GM21723 (cell line): ENCODE results near the gene ZNF618.

Experiments used
- ATAC-seq: cut with Tn5 transposase; IDR thresholded peaks from one replicate; pipeline ENCODE4 v1.9.1; 2021; ENCODE audit warnings: mild to moderate bottlenecking, moderate library complexity; ENCODE audit not compliant: unreplicated experiment

ZNF618 gene

DNA sequence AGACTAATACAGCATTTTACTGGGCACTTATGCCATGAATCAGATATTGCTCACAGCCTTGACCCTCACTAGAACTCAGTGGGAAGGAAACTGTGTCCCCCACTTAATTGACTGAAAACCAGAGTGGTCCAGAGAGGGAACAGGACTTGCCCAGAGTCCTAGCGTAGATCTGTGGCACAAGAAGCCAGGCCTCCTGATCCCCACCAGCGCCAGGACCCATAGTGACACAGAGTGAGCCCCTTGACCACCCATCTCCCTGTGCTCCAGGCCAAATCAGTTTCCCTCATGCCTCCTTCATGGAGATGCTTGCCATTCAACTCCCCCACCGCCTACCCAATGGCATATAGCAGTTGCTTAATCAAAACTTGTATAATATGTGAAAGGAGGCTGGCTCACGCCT, 214.7 kb downstream of the ZNF618 start:
- no peak for ATAC-seq

DNA sequence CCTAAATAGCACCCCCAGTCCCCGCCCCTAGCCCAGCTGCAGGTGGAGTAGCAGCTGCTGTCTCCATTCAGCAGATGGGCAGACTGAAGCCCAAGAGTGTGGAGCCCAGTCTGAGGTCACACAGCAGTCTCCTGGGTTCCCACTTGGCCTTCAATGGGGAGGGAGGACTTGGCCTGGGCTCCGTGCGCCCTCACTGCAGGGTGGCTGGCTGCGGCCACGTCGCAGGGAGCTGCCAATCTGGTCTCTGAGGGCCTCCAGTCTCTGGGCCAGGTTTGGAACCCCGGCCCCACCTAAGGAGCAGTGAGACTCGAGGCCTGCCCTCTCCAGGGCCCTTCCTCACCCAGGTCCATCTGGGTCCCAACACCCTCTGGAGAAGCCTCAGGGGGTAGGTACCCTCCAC, 215.6 kb downstream of the ZNF618 start:
- no peak for ATAC-seq

DNA sequence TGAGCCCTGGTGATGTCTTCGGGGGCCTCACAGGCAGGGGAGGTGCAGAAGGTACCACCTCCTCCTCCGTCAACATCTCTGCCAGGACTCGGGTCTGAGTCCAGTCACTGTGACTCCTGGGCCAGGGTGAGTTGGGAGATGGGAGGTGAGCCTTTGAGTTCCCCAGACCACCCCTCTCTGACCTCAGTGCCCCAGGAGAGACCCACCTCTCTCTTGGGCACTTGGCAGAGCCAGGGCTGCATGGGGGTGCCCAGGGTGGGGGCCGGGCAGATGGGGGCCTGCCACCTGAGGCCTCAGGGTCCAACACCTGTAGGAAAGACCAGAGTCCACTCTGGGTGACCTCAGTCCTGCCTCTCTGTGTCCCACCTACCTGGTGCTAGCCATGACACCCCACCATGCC, 216.2 kb downstream of the ZNF618 start:
- no peak for ATAC-seq

DNA sequence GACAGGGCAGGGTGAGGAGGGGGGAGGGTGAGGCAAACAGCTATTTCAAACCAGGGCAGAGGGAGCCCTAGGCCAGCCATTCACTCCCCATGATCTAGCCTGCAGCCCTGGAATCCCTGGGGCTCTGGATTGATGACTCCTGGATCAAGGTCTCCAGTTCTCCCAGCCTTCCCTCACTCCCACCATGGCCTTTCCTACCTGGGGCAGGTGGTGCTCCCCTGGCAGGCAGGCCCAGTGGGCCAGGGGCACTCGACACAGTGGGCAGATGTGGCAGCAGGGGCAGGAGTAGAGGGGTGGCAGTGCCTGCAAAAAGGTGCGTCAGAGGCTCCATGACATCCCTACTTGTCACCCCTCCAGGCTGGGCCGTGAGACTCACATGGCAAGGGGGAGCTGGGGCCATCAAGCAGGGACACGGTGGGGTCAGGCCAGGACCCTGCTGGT, 216.9 kb downstream of the ZNF618 start:
- no peak for ATAC-seq

DNA sequence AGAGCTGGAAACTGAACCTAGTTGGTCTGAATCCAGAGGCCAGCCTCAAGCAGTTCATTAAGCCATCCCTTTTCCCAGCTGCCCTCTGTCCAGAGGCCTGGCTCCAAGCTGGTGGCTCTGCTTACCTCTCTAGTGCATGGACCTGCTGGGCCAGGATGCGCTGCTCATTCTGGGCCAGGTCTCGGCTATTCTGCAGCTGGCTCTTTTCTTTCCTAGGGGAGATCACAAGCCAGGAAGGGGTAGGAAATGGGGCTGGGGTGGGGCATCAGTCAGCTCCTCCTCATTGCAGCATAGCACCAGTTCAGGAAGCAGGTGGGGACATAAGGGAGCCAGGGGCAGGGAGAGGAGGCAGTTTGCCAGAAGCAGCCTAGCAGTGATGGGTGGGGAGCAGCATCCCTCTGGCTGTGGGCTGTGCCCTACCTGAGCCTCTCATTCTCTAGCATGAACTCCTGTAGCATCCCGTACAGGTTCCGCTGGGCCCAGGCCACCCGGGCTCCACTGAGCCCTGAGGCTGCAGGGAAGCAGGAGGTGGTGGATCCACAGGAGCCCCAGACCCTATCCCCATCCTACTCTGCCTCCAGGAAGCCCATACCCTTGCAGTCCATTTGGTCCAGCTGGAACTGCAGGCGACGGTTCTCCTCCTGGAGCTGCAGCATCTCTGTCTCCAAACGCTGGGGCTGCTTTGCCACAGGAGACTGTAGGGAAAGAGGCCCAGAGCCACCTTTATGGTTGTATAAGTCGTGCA, 217.8 kb downstream of the ZNF618 start:
- ATAC-seq, result no peak

DNA sequence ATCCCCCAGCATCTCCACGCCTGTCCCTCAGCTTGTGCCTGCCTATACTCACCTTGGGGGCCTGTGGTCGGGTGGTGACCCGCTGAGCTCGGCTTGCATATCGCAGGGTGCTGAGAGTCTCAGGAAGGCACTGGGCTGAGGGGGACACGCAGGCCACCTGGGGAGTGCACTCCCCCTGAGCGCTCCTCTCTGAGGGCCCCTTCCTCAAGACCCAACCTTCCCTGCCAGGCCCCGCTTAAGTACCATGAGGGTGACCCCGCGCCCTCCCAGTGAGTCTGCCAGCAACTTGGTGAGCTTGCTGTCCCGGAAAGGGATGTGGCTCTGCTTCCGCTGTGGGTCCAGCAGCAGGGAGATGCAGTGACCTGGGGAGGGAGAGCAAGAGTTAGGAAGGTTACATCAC, 218.9 kb downstream of the ZNF618 start:
- no peak for ATAC-seq

DNA sequence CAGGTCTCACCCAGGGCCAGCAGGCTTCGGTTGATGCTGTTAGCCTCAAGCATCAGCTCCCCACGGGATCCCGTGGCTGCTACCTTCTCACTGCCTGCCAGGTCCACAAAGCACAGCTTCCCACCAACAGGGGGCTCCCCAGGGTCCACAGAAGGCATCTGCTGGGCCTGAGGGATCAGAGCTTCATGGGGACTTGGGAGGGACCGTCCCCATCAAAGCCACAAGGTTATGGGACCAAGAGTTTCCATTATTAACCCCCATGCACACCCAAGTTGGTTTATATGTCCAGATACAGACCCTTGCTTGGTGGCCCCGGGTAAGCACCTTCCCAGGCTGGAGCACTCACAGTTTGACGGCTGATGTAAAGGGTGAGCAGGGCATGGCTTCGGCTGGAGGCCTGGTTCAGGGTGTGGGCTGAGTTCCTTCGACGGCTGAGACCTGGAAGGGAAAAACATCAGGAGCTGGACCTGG, 220.0 kb downstream of the ZNF618 start:
- ATAC-seq, result no peak

DNA sequence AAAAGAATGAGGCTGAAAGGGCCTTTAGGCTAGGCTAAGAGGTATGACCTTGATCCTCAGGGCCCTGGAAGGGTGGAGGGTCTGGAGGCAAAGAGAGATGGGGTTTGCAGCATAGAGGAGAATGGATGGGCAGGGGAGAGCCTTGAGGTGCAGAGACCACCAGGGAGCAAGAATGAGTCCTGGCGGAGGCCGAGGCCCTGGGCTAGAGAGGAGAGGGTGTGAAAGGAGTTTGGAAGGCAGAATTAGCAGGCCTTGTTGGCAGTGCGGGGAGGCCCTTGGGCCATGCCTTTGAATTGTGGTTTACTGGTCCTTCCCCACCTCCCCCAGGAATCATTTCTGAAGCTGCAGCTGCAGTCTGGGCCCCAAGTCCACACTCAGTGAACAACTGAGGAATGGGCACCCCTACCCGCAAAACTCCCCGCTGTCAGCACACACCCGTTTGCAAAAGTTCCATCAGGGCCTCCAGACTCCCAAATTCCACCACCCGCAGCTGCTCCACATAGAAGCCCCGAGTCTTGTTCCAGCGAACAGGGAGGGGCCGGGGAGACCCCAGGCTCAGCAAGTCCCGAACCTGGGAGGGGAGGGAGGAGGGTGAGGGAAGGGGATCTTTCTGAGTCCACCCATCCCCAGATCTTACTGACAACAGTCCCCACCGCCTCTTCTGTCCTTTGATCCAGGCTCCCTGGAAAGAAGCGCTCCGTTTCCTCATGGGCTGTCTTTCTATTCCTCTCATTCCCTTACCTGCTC, 220.9 kb downstream of the ZNF618 start:
- ATAC-seq, result no peak

DNA sequence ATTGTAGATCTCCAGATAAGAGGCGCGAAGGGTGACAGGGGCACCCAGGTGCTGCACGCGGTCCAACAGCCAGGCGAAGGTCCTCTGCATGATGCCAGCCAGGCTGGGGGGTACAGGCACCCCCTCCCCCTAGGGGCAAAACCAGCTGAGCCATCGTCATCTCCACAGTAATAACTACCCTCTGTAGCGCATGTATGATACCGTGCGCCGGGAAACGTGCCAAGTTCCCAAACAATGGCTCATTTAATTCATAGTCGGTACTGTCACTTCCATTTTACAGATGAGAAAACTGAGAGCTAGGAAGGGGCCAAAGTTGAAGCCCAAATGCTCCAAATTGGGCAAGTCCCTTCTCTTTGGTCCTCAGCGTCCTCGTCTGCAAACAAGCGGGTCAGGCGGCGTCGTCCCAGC, 221.5 kb downstream of the ZNF618 start:
- ATAC-seq, result no peak

DNA sequence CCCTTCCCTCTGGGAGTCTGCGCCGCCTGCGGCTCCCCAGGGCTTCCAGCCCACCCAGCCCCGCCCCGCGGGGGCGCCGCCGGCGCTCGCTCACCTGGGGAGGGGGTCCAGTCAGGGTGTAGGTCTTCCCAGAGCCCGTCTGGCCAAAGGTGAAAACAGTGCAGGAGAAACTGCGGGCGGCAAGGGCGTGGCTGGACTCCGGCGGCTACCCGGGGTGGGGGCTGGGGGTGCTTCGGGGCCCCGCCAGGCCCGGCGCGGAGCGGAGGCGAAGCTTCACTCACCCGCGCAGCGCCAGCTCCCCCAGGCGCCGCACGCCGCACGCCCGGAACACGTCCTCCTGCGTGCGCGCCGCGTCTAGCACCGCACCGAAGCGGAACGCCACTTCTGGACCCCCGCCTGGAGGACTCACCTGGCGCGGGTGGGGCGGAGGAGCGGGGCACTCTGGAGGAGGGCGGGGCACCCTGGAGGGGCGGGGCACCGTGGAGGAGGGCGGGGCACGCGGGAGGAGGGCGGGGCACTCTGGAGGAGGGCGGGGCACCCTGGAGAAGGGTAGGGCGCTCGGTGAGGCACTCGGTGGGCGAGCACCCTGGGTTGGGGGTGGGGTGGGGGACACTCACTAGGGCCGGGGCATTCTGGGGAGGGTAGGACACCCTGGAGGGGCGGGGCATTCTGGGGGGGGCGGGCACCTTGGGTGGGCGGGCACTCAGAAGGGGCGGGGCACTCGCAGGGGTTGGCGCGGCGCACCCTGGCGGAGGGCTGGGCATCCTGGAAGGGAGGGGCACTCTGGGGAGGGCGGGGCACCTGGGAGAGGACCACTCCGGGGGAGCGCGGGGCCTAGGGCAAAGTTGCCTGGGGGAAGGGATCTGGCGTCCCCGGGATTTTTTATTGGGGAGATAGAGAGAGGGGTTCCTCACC, 222.2 kb downstream of the ZNF618 start:
- ATAC-seq, result no peak

DNA sequence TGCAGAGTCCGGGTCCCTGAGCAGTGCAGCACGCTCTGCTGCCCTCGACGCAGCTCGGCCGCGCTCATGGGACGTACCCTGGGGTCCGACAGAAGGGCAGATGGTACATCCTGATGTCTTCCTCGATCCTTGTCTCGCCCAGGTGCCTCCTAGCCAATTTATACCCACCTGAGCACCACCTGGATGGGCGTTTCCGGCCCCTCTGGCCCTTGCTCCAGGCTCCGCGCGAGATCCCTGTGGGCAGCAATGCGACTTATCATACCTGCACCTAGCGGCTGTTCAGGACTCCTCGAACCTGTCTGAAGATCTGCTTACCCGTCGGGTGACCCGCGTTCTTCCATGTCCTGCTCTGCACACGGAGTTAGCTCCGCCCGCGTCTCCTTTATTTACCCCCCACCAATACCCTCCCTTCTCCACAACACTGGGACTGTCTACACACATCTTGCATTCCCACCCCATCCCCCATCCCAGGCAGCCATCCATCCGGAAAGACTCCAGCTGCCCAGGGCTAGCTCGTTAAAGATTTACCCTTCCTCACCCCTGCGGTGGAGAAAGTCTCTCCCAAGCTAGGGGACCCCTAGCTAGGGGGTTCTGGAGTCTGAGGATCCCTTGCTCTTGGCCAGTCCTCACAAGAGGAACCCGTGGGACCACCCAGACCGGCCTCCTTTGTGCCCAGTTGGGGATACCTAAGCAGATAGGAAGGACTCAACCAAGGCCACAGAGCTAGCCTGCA, 223.0 kb downstream of the ZNF618 start, which contains the start of gene KIF12:
Gene KIF12 (minus strand): TSS at position 357 of the 733 bp plus-strand sequence. CDS start 16 bp downstream, at position 341.
- no peak for ATAC-seq

DNA sequence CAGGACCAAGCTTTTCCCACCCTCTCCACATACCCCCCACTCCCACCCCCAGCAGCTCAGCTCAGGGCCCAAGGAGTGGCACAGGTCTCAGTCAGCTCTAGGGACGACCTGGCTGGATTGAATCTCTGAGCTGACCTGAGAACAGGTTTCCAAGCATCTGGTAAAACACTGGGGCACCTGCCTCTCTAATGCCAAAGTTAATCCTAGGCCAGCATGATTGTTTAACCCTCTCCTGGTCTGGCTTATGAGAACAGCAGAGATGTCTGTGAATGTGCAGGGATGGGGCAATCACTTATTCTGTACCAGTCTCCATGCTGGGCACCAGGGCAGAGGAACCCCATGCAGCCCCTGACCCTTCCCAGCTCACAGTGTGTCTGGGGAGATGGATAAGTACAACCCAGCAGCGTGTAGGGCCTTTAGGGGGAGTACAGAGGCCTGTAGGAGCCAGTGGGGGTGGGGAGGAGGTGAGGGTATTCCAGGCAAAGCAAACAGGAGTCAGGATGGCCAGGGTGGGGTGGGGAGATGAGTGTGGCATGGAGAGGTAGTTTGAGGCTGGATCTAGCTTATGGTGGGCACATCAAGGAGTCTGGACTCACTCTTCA, 223.7 kb downstream of the ZNF618 start:
- ATAC-seq, result no peak

DNA sequence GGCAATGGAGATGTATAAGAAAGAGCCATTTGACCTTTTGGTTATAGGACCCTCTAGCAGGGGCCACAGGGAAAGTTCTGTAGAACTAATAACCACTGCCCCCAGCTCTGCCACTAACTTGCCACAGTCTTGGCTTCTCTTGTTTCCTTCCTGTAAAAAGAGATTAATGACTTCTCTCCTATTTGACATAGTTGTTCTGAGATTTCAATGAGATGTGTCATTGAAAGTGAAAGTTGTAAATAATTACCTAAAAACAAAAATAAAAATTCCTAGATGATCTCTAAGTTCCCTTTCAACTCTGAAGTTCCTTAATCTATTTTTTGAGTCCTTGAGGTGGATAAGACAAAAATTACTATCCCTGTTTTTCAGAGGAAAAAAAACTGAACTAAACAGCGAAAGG, 224.4 kb downstream of the ZNF618 start:
- ATAC-seq, result no peak

DNA sequence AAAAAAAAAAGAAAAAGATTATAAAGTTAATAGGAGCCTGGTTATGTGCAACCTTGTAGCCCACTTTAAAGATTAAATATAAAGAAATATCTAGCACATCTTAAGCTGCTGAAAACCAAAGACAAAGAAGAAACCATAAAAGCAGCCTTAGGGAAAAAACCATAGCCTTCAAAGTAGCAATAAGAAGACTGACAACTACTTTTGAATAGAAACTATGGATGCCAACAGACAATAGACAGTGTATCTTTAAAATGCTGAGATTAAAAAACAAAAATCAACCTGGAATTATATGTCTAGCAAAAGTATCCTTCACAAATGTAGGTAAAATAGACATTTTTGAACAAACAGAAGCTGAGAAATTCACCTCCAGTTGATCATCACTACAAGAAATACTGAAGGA, 226.4 kb downstream of the ZNF618 start:
- no peak for ATAC-seq

DNA sequence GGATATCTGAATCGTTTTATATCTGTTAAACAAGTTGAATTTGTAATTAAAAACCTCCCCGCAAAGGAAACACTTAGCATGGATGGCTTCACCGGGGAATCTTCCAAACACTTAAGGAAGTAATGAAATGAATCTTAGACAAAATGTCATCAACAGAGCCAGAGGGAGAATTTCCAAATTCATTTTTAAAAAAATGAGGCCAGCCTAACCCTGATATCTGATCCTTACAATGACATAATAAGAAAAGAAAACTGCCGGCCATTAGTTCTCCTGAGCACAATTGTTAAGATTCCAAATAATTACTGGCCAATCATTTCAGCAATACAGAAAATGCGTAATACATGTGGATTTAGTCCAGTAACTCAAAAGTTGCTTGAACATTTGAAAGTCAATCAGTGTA, 229.1 kb downstream of the ZNF618 start:
- ATAC-seq, result no peak
